Fibroblast of the aortic adventitia (primary cell): ENCODE results near the gene CNGA2. TPM values are rescaled to one million over a fixed set of nuclear protein-coding genes. Genes with fewer than 3 reads are reported as not detected.

Source experiments
- DNase-seq: peaks from one replicate; pipeline ENCODE4 v3.0.0-alpha.2; 2010; ENCODE audit warnings: low read depth
- H3K4me3 ChIP-seq: 2 replicates; pipeline ENCODE4 v1.5.1; 2011; ENCODE audit warnings: low read depth, mild to moderate bottlenecking, control low read depth, low read length, moderate library complexity
- CTCF ChIP-seq: IDR thresholded peaks from 2 replicates; pipeline ENCODE4 v1.5.1; 2011; ENCODE audit warnings: mild to moderate bottlenecking, low read length, control low read depth, inconsistent platforms; ENCODE audit not compliant: insufficient read depth
- total RNA-seq: library from RNA; depleted of rRNA; stranded (reverse); fragments of >200 nt; gene quantifications from 2 replicates; pipeline ENCODE4 v1.2.3, GENCODE V29; 2012; ENCODE audit warnings: low replicate concordance

Gene CNGA2
- total RNA-seq, 1 donor: not detected

- no peak for DNase-seq
- no peak overlapping the region for H3K4me3 ChIP-seq
- TF ChIP-seq CTCF: no peak
These were observed 38.9 kb downstream of the CNGA2 start for GRCh38 chrX:151773434-151773833.

- H3K4me3 ChIP-seq: no peak overlapping the region
- no peak for DNase-seq
- no peak for TF ChIP-seq CTCF
These were observed 39.9 kb downstream of the CNGA2 start for GRCh38 chrX:151774421-151774820.

- DNase-seq: no peak
- H3K4me3 ChIP-seq: no peak overlapping the region
These were observed 41.7 kb downstream of the CNGA2 start for GRCh38 chrX:151776181-151776731.

GRCh38 chrX:151776936-151777335, 42.4 kb downstream of the CNGA2 start:
- no peak for TF ChIP-seq CTCF
- DNase-seq: no peak

More at GRCh38 chrX:151776181-151776731, 41.7 kb downstream of the CNGA2 start:
- no peak for TF ChIP-seq CTCF

GRCh38 chrX:151779258-151779657, 44.7 kb downstream of the CNGA2 start:
- no peak overlapping the region for H3K4me3 ChIP-seq

More at GRCh38 chrX:151776936-151777335, 42.4 kb downstream of the CNGA2 start:
- no peak overlapping the region for H3K4me3 ChIP-seq

GRCh38 chrX:151780621-151781020, 46.1 kb downstream of the CNGA2 start:
- TF ChIP-seq CTCF: no peak
- H3K4me3 ChIP-seq: no peak overlapping the region
- DNase-seq: no peak

More at GRCh38 chrX:151779258-151779657, 44.7 kb downstream of the CNGA2 start:
- TF ChIP-seq CTCF: no peak
- DNase-seq: no peak
